ENCODE results near the gene LRPAP1.
"Not testable (repeated sequence)": the region's sequence is repeated elsewhere in the genome, so short reads cannot be mapped to it uniquely, and the experiment has no call there.

The LRPAP1 gene

DNA sequence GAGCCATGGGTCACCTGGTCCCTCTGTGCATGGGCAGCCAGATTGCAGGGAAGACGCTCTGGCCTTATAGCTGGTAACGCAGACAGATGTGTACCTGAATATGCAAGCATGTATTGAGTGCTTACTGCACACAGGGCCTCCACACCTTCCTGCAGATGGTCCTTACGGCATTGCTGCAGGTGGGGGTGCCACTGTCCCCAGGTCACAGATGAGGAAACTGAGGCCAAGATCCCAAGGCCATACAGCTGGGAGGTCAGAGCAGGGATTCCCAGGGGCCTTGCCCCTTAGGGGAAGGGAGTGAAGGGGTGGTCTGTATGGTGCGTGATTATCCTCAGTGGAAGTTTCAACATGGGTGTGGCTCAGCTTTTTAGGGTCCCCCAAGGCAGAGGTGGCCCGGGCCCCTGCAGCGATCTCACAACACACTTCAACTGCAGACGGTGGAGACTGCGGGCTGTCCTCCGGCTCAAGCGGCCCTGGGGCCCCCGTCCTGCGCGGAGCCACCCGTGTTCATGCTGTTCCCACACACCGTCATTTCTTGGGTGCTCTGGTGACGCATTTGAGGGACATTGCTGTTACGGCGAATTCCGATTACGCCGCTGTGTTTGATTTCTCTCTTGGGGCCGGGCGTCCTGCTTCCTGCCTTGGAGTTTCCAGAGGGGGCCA lies 61.0 kb downstream of the LRPAP1 start:
- DNase-seq: no peak

DNA sequence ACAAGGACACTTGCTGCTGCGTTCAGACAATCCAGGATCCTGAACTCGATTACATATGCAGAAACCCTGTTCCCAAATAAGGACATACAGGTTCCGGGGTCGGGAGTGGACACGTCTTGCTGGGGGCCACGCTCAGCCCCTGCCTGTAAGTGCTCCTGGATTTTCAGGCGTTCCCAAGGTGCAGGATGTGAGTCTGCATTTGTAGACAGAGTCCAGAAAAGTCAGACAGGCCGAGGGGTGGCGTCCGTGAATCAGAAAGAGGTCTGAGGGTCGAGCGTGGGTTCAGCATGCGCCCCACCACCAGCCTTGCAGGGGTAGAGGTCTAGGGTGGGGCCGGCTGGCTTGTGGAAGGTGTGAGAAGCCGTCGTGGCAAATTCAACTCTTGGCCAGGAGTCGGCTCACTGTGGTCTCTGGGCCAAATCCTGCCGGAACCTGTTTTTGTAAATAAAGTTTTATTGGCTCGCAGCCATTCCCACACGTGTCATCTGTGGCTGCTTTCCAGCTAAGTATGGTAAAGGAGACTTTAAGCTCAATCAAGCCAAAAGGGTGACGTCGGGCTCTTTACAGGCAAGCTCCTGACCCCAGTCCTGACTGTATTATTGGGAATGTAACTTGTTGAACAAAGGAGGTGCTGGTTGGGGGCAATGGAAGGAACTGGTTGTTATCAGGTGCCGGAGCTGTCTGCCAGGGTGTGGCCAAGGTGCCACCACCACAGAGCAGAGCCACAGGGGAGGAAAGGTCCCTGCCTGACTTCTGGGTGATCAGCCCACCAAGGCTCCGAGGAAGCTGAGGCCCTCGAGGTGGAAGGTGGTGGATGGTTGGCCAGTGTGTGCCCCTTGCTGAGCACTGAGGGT lies 61.8 kb downstream of the LRPAP1 start:
- DNase-seq: no peak

DNA sequence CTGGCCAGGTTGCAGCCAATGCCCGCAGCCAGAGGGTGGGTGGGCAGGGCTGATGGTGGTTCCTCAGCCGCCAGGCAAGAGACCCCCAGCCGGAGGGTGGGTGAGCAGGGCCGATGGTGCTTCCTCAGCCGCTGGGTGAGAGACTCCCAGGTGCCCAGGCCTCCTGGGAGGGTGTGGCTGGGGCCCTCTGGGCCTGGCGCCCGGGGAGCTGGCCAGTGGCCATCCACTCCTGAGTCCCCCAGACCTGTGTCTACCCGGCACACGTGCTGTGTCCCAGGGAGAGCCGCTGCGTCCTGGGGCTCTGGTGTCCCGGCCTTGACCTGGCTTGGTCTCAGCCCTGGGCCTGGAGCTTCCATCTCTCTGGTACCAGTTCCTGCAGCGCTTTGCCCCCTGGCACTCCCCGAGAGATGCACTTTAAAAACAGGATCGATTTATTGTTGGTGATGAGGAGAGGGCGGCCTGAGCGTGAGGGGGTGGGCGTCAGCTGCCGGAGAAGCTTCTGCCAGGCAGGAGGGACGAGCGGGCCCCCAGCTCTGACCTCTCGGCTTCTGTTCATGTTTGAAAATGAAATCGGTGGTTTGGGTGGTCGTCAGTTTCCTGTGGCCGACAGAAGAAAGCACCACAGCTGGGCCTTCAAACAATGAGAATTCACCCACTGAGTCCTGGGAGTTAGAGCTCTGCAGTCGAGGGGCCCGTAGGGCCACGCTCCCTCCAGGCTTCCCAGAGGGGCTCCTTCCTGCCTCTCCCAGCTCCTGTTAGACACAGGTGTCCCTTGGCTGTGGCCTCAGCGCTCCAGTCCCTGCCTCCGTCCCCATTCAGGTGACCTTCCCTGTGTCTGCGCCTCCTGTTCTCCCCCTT lies 62.6 kb downstream of the LRPAP1 start:
- DNase-seq: no peak

DNA sequence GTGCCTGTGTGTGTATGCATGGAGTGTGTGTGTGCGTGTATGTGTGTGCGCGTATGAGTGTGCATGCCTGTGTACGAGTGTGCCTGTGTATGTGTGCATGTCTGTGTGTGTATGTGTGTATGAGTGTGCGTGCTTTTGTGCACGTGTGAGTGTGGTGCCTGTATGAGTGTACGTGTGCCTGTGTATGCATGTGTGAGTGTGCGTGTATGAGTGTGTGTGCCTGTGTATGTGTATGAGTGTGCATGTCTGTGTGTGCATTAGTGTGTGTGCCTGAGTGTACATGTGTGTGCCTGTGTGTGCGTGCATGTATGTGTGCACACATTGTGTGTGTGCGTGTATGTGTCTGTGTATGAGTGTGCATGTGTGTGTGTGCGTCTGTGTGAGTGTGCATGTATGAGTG lies 63.4 kb downstream of the LRPAP1 start:
- no peak for DNase-seq

DNA sequence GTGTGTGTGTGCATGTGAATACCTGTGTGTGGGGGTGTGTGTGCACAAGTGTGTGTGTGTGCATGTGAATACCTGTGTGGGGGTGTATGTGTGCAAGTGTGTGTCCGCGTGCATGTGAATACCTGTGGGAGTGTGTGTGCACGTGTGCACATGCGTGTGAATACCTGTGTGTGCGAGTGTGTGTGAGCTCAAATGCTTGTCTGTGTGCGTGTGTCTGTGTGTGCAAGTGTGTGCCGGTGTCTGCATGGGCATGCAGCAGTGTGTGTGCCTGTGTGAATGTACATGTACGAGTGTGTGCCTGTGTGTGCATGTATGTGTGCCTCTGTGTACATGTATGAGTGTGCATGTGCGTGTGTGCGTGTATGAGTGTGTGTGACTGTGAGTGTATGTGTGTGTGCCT lies 64.1 kb downstream of the LRPAP1 start:
- no peak for DNase-seq

DNA sequence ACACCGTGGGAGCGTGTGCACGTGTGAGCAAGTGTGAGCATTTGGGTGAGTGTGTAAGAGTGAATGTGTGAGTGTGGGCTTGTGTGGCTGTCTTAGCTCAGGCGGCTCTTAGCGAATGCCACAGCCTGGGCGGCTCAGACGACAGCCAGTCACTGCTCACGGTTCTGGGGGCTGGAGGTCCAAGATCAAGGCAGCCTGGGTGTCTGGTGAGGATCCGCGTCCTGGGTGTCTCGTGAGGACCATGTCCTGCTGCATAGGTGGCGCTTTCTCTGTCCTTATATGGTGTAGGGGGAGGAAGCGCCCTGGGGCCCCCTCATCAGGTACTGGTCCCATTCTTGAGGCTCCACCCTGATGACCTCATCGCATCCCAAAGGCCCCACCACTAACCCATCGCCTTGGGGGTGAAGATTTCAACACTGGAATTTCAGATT lies 64.6 kb downstream of the LRPAP1 start:
- no peak for DNase-seq

DNA sequence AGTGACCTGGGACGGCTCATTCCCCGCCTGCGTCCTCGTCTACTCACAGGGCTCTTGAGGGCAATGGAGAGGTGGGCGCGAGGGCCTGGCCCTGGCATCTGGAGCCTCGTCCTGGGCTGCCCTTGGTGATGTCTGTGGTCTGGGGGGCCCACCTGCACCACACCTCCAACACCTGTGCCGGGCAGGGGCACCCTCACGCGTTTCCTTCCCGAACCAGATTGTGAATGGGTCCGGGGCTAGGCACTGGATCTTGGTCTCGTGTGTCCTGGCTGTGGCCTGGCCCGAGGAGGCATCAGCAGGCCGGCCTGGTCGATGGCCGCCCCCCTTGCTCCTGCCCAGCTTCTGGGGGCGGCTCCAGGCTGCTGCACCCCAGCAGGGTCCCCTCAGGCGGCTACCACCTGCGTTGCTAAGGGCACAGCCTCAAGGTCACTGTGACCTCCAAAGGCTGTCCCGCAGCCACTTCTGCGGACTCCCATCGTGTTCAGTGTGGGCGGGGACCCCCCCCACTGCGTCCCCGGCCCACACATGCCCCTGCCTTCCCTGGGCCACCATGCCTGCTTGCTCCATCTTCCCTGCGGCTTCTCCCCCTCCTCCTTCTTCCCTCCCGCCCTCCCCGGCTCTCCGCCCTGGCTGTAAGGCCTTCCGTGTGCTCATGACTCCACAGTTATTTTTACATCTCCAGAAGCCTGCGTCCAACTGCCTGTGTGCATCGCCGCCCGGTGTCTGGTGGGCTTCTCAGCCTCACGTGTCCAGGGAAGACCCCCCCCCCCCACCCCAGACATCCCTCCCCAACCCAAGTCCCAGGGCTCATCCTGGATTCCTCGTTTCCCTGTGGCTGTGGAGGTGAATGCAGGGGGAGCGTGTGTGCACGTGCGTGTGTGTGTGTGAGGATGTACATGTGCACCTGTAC lies 65.3 kb downstream of the LRPAP1 start:
- DNase-seq: no peak

DNA sequence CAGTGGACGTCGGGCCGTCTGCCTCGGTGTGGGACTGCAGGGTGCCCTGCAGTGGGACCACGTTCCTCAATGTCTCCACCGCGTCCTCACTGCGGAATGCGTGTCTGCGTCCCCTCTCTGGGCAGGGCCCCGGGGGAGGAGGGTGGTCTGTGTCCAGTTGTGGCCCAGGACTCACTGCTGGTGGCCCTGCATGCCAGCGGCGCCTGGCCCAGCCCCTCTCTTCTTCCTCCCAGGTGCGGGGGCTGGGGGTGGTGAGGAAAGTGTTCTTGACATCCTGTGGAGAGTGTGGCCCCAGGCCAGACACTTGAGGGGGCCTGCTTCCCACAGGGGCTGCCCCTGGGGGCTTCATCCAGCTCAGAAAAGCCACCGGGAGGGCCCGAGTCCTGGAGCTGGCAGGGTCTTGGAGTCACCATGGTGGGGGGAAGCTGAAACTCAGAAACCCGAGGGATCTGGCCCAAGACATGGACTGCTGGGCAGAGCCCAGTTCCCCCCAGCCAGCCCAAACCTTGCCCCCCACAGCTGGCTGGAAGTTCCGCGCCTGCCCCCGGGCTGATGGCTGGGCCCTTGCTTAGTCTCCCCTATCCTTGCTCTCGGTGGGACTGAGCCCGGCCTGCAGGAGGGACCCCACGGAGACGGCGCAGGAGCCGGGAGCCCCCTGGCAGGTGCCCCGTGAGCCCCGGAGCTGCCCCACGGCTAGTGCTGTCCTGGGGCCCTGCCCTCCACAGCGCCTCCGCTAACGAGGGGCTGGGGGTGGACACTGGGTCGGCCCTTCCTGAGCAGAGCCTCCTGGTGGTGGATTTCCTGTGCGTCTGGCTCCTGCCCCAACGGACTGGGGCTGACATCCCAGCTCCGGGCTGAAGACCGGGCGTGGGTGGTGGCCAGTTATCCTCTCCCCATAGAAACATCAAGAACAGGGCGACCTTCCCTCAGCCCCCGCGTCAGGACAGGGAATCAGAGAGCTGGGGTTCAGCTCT lies 66.2 kb downstream of the LRPAP1 start:
- DNase-seq: no peak

DNA sequence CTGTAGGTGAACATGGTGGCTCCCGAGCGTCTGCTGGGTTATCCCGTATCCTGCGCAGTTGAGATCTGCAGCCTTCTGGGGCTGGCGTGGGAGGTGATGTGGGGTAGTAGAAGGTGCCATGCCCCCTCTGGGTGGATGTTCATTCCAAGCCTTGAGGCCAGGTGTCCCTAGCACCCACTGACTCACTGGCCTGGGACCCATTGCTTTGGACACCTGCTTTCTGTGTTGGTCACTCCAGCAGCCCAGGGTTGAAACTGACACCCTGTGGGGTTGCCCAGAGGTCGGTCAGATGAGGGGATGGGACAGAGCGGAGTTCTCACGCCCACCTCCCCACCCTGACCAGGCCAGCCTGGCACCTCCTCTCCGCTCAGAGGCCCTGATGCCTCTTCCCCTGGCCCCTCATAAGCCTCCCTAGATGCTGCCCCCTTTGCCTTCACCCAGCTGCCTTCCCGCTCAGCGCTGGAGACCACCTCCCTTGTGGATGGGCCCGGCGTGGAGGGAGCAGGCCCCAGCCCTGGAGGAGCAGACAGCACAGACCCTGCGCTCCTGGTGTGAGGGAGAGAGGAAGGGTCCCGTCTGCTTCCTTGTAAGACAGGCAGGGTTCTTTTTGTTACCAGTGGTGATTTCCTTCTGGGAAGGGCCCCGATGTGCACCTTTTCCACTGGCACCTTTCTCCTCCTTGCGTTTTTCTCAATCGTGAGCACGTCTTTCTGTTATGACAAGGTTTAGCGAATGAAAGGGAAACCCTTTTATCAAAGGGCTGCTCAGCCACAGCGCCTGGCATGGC lies 67.1 kb downstream of the LRPAP1 start:
- DNase-seq: no peak

DNA sequence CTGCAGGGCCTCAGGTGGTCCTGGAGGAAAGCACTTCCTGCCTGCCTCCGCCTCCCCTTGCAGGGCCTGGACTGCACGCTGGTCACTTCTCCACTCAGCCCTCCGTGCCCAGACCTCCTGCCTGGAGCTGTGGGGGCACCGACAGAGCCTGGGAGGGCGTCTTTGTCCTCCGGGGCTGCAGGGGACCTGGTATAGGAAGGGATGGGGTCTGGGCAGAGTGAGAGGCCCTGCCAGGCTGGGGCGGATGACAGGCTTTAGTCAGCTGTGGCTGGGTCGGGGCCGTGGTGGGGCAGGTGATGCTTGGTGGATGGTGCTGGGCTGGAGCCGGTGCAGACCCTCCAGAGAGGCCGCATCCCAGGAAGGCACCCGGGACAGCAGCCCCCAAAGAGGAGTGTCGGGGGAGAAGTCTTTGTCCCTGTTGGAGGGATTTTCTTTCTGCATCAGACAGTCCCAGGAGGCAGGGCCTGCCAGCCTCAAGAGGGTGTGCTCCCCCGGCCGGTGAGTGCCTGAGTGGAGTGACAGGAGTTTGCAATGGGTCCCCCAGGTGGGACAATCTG lies 67.8 kb downstream of the LRPAP1 start:
- no peak for DNase-seq

DNA sequence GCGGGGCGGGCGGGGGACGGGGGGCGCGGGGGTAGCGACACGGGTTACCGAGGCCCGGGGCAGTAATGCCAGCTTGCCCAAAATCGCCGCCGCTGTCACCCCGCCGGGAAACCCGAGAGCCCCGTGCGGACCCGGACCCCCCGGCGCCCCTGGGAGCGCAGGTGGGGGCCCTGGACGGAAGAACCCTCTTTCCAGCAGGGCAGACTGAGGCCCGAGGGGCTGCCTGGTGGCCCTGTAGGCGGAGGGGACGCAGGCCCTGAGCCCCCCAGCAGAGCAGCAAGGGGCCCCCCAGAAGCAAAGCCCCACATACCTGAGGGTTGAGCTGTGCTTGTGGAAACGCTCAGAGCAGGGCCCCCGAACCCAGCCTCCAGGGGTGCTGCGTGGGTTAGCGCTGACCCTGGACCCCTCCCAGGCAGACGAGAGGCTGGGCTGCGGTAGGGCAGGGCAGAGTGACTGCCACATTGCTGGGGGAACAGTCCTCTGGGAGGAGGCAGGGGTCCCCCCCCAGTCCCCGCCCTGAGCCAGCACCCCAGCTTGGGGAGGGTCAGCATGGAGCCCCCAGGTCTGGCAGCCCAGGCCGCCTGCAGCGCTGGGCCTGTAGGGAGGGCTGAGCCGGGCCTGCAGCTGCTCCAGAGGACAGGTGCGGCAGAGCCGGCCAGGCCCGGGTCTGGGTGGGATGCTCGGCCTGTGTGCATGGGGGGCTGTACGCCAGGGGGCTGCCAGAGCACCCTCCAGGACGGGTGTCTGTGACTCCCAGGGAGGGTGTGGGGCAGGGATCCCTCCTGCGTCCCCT lies 68.5 kb downstream of the LRPAP1 start:
- DNase-seq: no peak

DNA sequence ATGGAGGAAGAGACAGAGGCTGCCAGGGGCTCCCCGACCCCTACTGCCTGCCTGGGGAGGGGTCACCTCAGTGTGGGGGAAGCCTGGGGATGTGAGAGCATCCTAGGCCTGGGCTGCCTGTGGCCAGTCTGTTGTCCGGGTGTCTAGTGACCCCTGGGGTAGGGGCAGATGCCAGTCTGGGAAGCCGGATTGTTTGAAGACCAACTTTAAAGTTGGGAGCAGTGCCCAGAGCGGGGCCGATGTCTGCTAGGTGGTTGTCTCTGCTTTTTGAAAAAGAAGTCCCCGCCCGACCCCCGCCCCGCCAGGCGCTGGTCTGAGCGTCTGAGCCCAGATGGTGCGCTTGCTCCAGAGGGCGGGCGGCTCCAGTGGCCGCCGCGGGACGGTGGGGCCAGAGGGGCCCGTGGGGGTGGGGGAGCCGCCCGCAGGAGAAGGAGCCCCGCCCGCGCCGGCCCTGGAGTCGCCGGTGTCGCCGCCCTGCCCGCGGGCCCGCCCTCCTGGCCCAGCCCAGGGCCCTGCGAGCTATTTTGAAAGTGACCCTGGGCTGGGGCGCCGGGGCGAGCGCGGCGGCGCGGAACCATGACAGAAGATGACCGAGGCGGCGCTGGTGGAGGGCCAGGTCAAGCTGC lies 69.3 kb downstream of the LRPAP1 start, which contains the start of gene DOK7:
Gene DOK7, plus strand, starts transcription at position 517 of the 626 bp plus-strand sequence. Its CDS starts 70 bp downstream, at position 587.
- no peak for DNase-seq

DNA sequence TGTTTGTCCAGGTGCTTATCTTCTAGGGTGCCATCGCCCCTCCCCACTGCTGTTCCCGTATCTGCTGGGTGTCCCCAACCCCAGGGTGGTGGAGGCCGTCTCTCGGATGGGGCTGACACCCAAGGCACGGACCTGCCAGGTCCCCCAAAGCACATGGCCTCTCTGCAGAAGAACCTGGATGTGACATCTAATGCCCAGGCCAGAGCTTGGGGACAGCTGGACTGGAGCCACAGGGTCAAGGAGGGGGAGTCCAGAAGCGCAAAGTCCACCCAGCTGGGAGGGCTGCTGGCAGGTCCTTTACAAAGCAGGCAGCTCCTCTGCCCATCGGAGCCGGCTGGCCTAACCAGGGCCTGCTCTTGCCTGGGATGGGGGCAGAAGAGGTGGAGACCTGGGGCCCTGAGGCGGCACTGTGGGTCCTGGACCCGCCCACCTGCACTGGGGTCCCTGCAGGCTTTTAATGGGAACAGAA lies 69.9 kb downstream of the LRPAP1 start:
- no peak for DNase-seq

DNA sequence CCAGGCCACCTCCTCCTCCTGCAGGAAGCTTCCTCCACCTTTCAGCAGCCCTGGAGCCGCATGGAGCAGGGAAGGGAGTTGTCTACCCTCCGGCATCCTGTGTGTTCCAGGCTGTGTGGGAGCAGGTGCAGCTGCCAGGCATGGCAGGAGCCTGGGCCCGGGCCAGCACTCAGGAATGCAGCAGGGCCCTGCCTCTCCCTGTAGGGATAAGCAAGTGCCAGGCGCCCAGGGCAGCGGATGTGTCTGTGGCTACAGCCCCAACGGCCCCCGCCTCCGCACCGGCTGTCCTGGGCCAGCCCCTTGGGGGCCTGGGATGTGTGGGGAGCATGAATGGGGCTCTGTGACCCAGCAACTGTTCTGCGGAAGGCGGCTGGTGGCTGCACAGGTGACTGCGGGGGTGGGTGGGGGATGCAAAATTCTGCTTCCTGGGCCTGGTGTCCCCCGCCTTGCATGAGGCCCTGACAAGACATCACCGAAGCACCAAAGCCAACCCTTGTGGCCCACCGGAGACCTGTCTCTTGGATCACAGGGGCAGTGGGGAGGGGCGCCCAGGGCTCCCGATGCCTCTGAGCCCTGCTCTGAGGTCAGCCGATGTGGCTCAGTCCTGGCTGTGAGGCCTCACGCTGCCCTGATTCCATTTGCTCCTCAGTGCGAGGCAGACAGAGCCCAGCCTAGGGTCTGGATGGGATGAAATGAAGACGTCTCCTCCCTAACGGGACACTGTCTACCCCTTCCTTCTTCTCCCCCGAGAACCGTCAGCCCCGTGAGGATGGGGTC lies 70.5 kb downstream of the LRPAP1 start:
- no peak for DNase-seq

DNA sequence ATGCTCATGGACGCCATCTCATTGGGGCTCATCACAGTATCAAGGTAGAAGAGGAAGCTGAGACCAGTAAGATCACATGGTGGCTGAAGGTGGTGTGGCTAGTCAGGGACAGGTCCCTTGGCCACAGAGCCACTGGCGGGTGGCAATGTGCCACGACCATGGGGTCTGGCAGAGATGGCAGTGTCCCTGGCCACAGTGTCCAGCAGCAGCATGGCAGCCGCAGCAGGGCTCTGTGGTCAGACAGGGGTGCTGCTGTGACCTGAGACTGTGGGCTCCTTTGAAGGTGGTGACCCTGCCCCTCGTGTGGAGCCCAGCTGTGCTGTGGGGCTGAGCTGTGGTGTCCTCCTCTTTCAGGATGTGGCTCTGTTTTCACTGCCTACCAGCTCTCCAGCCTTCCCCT lies 71.3 kb downstream of the LRPAP1 start:
- DNase-seq: no peak

DNA sequence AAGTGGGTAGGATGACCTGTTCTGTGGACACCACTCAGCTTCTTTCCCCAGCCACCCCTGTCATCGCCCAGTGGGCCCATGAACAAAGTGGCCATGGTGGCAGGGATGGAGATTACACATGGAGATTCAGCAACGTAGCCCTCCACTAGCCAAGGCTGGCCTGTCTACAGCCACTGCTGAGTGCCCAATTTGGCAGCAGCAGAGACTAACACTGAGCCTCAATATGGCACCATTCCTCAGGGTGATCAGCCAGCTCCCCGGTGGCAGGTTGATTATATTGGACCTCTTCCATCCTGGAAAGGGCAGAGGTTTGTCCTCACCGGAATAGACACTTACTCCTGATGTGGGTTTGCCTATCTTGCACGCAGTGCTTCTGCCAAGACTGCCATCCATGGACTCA lies 73.1 kb downstream of the LRPAP1 start:
- not testable (repeated sequence) for DNase-seq

DNA sequence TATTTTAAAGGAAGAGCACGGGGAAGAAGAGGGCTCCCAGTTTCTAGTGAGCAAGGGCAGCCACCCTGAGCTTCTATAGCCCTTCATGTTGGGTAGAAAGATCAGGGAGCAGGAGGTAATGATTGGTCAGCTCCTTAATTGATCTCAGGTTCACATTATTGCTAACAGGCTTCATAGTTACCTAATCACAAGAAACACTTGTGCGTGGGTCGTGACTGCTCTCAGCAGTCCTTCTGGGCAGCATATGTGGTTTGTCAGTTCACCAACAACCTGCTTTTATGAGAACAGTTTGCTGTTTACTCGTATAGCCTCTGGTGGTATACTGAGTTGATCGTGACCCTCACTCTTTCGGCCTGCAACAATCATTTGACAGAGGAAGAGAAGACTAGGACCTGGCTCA lies 73.9 kb downstream of the LRPAP1 start:
- no peak for DNase-seq

DNA sequence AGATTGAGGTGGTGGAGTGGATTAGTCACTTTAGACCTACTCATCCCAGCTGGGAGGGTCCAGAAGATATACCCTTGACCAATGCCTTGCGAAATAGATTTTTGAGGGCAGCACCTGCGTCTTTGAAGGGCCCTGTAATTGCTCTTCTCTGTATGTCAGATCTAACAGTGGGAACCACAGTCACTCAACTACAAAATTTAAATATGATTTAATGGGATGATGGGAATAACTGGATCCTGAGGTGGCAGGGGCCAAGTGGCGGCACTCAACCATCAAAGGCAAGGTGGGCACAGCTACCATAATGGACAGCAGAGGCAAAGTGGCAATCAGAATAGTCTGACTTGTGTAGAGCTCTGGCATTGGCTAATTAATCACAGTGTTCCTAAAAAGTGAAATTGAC lies 76.6 kb downstream of the LRPAP1 start:
- DNase-seq: not testable (repeated sequence)
